Measurements from ENCODE around the gene INCENP.

DNA sequence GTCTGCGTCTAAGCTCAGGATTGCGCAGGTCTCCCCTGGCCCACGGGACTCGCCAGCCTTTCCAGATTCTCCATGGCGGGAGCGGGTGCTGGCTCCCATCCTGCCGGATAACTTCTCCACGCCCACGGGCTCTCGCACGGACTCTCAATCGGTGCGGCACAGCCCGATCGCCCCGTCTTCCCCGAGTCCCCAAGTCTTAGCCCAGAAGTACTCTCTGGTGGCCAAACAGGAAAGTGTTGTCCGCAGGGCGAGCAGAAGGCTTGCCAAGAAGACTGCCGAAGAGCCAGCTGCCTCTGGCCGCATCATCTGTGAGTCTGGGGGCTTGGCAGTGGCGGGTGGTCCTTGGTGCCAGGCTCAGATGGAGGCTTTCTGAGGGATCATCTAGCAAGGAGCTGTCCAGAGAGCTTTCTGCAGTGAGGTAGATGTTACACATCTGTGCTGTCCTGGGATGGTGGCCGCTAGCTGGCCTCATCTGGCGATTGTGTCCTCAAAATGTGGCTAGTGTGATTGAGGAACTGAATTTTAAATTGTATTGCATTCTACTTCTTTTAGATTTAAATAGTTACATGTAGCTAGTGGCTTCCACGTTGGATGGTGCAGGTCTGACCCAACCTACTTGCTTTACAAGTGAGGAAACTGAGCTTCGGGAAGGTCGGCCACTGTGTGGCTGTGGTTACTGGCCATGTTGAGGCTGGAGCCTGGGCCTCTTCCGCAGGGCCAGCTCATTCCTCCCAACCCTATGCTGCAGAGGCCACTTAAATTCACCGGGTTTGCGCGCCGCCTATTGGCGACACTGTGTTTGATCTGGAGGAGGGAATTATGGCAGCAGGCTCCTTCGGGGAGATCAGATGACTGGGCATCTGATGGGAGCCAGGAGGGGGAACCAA lies 6.7 kb downstream of the INCENP start:
- TF ChIP-seq, protein P1, sequence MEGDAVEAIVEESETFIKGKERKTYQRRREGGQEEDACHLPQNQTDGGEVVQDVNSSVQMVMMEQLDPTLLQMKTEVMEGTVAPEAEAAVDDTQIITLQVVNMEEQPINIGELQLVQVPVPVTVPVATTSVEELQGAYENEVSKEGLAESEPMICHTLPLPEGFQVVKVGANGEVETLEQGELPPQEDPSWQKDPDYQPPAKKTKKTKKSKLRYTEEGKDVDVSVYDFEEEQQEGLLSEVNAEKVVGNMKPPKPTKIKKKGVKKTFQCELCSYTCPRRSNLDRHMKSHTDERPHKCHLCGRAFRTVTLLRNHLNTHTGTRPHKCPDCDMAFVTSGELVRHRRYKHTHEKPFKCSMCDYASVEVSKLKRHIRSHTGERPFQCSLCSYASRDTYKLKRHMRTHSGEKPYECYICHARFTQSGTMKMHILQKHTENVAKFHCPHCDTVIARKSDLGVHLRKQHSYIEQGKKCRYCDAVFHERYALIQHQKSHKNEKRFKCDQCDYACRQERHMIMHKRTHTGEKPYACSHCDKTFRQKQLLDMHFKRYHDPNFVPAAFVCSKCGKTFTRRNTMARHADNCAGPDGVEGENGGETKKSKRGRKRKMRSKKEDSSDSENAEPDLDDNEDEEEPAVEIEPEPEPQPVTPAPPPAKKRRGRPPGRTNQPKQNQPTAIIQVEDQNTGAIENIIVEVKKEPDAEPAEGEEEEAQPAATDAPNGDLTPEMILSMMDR (IDR thresholded peaks at IDR 0.05), result no peak
- TF ChIP-seq EZH2 (IDR thresholded peaks at IDR 0.05; ENCODE audit: borderline replicate concordance, insufficient read depth, low read depth, low read length, poor library complexity, severe bottlenecking), result no peak

Measured in B cell (primary cell).